GM12865 (cell line): ENCODE data around the gene CNN2.

ENCODE experiments used
- DNase-seq: peaks from one replicate; pipeline ENCODE4 v3.0.0; 2010; ENCODE audit warnings: low read depth
- H3K4me3 ChIP-seq: 2 replicates; pipeline ENCODE4 v1.5.1; 2011; ENCODE audit warnings: mild to moderate bottlenecking, low read depth, low read length, control low read depth
- TF ChIP-seq, protein P1 (sequence below): IDR thresholded peaks from 2 replicates; pipeline ENCODE4 v1.5.1; 2011; ENCODE audit warnings: low read length, control low read depth, low read depth, inconsistent platforms; ENCODE audit not compliant: insufficient read depth; ENCODE audit errors: missing control alignments

The CNN2 gene

DNA sequence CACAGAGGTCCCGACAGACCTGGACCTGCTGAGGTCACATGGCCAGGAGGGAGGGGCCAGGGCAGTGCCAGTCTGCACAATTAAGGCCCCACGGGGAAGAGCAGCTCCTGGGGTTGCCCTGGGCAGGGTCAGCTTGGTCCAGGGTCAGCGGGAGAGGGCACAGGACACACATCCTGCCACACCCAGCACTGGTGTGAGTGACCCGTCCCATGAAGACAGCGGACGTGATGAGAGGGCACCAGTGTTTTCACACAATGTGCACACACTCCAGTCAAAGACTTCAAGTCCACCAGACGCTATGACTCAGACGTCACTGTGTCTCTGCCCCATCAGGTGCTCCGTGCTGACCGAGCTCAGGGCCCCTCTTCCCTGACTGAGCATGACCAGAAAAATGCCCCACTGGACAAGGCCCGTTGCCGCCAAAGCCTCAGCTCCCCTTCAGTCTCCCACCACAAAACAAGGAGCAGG, 9.7 kb upstream of the CNN2 start:
- no peak overlapping the region for H3K4me3 ChIP-seq
- DNase-seq = no peak
- TF ChIP-seq, protein P1, sequence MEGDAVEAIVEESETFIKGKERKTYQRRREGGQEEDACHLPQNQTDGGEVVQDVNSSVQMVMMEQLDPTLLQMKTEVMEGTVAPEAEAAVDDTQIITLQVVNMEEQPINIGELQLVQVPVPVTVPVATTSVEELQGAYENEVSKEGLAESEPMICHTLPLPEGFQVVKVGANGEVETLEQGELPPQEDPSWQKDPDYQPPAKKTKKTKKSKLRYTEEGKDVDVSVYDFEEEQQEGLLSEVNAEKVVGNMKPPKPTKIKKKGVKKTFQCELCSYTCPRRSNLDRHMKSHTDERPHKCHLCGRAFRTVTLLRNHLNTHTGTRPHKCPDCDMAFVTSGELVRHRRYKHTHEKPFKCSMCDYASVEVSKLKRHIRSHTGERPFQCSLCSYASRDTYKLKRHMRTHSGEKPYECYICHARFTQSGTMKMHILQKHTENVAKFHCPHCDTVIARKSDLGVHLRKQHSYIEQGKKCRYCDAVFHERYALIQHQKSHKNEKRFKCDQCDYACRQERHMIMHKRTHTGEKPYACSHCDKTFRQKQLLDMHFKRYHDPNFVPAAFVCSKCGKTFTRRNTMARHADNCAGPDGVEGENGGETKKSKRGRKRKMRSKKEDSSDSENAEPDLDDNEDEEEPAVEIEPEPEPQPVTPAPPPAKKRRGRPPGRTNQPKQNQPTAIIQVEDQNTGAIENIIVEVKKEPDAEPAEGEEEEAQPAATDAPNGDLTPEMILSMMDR = no peak

DNA sequence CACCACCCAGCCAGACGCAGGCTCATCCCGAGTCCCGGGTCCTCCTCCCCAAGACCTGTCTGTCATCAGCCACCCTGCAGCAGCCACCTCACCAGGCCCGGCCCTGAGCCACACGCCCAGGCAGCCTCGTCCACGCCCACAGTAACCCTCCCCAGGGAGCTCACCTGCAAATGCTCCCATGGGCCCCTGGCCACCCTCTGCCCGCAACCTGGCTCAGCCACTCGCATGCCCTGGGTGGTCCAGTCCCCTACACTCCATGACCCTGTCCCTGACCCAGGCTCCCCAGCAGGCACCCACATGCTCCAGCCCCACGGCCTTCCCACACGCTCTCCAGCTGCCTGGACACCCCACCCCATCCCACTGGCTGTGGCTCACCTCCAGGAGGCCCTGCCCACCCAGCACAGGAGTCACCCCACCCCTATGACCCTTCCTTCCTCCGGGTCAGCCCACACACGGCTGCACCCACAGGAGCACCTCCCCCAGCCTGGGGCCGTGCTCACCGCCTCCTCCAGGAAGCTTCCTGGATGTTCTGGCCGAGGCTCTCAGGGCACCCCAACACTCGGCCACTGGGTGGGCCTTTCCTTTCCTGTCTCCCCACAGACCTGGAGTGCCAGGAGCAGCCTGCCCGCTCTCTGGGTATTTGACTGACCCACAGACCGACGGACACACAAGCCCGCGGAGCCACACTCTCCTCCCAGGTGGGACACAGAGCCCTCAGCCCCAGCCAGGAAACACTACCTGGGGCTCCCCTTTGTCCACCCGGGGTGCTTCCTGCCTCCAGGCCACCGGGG, 9.1 kb upstream of the CNN2 start:
- H3K4me3 ChIP-seq = no peak overlapping the region
- TF ChIP-seq, protein P1 = no peak
- DNase-seq = peak; percentile 46

- TF ChIP-seq, protein P1 = no peak
- no peak for DNase-seq
- no peak overlapping the region for H3K4me3 ChIP-seq
Observed at GRCh38 chr19:1017906-1018305, 8.5 kb upstream of the CNN2 start.

- DNase-seq = no peak
- H3K4me3 ChIP-seq = no peak overlapping the region
- TF ChIP-seq, protein P1 = no peak
Observed at GRCh38 chr19:1018393-1018792, 8.0 kb upstream of the CNN2 start.

- TF ChIP-seq, protein P1 = no peak
- peak overlapping the region; percentile 68 for H3K4me3 ChIP-seq
Observed at GRCh38 chr19:1018932-1019615, 7.3 kb upstream of the CNN2 start.

GRCh38 chr19:1019616-1019961, 6.8 kb upstream of the CNN2 start:
- DNase-seq = no peak
- TF ChIP-seq, protein P1 = no peak

More at GRCh38 chr19:1018932-1019615, 7.3 kb upstream of the CNN2 start:
- DNase-seq = peak; percentile 41

More at GRCh38 chr19:1019616-1019961, 6.8 kb upstream of the CNN2 start:
- peak overlapping the region; percentile 68 for H3K4me3 ChIP-seq
